ENCODE measurements around the gene CTNNBL1.

DNA sequence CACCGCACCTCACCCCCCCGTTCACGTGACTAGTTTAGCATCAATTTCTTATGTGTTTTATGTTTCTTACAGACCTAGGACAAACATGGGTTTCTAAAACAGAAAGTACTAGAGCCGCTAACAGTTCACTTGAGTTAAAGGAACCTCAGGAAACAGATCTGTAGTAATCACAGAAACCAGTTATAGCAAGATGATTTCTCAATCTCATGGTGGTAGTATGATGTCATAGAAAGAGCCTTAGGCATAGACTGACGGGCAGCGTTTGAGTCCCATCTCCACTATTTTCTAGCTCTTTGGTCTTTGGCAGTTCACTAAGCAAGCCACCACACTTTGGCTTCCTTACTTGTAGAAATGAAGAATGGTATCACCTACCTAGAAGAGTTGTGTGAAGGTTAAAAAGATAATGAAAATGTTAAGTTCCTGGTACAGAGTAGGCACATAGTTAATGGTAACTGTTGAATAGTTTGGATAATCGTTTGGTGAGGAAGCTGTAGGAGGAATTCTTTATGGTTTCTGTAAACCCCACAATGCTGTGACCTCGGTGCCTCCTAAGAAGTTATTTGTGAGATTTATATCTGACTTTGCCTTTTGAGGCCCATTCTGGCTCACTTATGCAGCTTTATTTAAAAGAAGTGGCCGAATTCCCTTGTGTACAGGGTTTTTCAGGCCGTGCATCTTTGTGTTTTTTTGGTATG, 21.3 kb downstream of the CTNNBL1 start:
- TF ChIP-seq POLR2A (IDR thresholded peaks at IDR 0.05; ENCODE audit: low read depth, low read length) (no peak), POLR2AphosphoS5 (IDR thresholded peaks at IDR 0.05; ENCODE audit: low read depth, low read length) (no peak)
